Stimulated activated naive CD8-positive, alpha-beta T cell treated with anti-CD3 and anti-CD28 coated beads, Interleukin-15, Interleukin-2, amounts not matched to agents 100 U/mL and 50 U/mL, for 24 hours (primary cell): ENCODE results near the gene TRIM51.
"Not testable (repeated sequence)": the region's sequence is repeated elsewhere in the genome, so short reads cannot be mapped to it uniquely, and the experiment has no call there.

Experiments used
- ATAC-seq: fragments of 150-1000 bp; cut with Tn5 transposase; one replicate; pipeline ENCODE4 v1.10.0; 2021
- DNase-seq: peaks from one replicate; pipeline ENCODE4 v3.0.0; 2021

Gene TRIM51, protein sequence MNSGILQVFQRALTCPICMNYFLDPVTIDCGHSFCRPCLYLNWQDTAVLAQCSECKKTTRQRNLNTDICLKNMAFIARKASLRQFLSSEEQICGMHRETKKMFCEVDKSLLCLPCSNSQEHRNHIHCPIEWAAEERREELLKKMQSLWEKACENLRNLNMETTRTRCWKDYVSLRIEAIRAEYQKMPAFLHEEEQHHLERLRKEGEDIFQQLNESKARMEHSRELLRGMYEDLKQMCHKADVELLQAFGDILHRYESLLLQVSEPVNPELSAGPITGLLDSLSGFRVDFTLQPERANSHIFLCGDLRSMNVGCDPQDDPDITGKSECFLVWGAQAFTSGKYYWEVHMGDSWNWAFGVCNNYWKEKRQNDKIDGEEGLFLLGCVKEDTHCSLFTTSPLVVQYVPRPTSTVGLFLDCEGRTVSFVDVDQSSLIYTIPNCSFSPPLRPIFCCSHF

DNA sequence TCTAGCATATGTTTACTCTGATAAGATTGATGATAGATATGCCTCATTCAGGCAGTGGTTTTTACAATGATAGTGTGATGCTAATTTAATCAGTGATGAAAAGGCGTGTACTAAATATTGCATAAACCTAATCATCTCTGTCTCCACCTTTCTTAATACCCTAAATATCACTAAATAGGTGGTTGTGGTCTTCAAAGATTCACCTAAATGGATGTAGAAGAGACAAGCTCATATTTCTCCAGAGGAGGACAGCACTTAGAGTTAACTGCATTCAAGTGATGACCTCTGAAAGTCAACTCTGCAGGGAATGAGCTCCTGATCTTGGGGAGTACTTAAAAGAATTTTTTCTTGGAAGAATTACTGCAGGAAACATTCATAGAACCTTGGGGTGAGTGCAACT, at the start of gene TRIM51:
Gene TRIM51 (plus strand): TSS at position 301 of the 400 bp plus-strand sequence. CDS start 2,132 bp downstream, outside the sequence.
- ATAC-seq, DNase-seq: not testable (repeated sequence)

DNA sequence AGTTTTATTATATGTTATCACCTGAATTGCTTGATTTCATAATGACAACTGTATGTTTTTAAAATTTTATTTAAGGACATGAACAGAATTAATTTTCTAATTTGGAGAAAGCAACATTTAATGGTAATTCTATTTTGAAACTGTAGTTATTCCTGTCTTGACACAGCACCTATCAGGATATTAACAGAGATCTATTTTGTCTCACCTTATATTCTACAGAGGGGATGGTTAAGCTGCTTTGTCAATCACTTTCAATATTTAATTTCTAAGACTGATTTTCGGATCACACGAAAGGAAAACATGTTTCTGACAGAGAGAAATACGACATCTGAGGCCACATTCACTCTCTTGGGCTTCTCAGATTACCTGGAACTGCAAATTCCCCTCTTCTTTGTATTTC, 44.6 kb upstream of the TRIM51 start, which contains the start of gene OR5D16:
Gene OR5D16 (plus strand): TSS at position 301 of the 400 bp plus-strand sequence. CDS start 0 bp downstream, at position 301.
- no peak for ATAC-seq
- DNase-seq, result no peak

DNA sequence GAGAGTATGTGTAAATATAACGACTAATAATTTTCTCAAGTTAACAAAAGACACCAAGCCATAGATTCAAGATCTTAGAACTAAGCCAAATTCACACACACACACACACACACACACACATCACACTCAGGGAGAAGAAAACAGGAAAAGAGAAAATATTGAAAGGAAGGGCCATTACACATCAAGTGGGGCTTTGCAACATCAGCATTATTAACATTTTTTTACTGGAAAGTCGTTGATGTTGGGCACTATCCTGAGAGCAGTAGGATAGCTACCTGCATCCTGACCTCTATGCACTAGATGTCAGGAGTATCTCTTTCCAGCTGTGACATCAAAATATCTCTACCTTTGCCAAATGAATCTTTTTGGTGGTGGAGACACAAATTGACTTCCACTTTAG, 35.6 kb upstream of the TRIM51 start:
- DNase-seq, result no peak
- ATAC-seq, result no peak

DNA sequence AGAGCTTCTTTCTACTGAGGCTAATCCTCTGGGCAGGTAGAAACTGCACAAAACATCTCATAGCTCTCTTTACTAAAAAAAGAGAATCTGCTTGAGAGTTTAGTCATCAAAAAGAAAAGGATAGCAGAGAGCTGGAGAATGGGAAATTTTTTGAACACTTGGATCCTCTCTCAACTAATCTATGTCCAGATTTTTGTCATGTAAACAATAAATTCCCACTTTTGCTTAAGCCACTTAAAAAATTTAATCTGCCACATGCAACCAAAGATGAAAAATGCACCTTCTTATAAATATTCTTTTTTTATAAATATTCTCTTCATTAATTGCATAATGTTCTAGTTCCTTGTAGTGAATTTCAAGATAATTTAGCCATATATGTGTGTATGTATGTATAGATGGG, 34.1 kb upstream of the TRIM51 start:
- DNase-seq (no peak), ATAC-seq (no peak)

DNA sequence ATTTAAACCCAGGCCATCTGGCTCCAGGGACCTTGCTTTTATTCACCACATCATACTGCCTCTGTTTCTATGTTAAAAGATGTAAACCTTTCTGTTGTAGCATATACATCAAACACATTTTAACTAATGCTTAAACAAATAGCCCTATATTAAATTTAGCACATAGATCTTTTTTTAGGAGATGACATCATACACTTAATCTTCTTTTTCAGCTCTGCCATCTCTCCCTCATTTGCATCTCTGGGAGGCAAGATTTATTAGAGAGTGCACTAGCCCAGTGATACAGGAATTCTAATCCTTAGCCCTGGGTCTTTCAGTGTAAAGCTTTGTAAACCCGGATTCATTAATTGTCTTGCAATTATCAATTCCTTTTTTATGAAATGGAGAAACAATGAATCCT, 31.0 kb upstream of the TRIM51 start:
- DNase-seq (no peak), ATAC-seq (no peak)

DNA sequence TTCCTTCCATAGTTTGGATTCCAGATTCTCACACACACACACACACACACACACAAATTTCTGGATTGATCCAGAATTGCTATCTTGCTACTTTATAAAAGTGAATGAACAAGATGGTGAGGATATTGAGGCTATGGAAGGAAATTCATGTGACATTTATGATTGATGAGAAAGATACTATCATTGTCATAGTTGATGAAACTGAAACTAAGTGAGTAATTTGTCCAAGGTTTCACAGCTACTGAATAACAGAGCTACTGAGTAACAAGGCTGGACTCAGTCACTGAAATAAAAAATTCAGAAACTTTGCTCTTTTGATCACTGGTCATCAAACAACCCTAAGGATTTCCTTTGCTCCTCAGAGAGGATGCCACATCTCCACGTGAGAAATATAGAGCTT, 28.4 kb upstream of the TRIM51 start:
- no peak for ATAC-seq
- no peak for DNase-seq

DNA sequence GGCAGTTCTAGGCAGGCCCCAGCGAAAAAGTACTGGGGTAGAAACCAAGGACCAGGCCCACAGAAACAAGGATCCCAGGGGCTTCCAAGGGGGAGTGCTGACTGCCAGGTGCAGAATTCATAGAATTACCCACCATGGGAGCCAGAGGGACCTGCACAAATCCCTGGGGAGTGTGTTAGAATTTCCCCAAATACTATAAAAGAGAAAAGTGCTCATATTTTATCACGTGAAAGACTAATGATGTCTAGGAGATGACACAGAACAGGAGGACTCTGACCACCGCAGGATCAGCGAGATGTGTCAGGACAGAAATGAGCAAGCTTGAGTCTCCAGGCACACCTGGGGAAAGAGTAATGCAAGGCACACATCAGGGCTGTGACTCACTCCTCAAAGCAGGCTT, 15.7 kb upstream of the TRIM51 start:
- DNase-seq, ATAC-seq: not testable (repeated sequence)

DNA sequence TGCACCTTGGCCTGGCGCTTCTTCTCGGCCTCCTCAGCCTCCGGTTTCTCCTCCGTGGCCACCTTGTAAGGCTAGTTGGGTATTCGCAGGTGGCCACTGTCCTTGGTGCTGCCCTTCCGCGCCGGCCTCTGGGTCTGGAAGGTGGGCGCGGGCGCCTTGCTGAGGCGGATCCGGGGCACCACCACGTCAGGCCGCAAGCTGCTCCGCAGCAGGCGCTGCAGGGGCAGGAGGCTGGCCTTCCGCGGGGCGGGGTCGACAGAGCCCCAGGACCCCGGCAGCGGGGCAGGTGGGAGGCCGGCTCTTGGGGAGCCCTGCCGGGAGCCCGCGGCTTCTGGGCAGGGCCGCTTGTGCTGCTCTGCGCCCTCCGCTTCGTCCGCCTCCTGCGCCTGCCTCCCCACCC, 10.4 kb upstream of the TRIM51 start:
- DNase-seq, result not testable (repeated sequence)

DNA sequence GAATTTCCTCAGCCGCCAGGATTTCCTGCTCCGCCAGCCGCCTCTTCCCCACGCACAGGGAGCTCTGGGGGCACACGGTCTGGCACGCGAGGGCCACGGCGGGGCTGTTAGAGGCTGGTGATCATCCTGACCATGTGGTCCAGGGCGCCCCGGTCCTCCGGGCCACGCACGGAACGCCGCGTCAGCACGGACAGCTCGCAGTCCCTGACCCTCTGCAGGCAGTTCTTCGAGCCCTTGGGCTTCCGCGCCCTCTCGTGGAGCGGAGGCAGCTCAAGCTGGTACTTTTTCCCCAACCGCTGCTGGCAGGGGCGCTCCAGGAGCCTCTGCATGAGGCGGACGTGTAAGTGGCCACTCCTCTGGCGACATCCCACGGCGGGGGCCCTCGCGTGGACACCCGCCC, 10.0 kb upstream of the TRIM51 start:
- ATAC-seq, DNase-seq: not testable (repeated sequence)

More for the DNA sequence above, 10.4 kb upstream of the TRIM51 start:
- ATAC-seq, result not testable (repeated sequence)

DNA sequence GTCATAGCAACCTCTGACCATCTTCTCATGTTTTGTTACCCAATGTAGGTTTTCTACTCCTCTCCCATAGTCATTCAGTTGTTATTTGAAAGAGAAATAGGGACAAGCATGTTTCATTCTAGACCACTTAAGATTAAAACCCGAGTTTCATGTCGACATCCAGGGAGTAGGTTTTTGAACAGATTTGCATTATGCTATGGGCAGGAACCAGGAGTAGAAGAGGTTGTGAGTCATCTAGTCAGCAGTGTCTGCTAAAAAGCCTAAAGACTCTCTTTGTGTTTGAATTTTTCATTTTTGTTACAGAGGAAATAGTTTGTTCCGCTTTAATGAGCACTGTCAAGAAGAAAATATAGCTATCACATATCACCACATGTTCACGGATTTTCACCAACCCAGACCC, 1.9 kb downstream of the TRIM51 start:
- DNase-seq, ATAC-seq: not testable (repeated sequence)

DNA sequence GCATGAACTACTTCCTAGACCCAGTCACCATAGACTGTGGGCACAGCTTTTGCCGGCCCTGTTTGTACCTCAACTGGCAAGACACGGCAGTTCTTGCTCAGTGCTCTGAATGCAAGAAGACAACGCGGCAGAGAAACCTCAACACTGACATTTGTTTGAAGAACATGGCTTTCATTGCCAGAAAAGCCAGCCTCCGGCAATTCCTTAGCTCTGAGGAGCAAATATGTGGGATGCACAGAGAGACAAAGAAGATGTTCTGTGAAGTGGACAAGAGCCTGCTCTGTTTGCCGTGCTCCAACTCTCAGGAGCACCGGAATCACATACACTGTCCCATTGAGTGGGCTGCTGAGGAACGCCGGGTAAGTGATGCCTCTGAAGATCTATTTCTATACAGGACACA, 2.4 kb downstream of the TRIM51 start:
- not testable (repeated sequence) for ATAC-seq

DNA sequence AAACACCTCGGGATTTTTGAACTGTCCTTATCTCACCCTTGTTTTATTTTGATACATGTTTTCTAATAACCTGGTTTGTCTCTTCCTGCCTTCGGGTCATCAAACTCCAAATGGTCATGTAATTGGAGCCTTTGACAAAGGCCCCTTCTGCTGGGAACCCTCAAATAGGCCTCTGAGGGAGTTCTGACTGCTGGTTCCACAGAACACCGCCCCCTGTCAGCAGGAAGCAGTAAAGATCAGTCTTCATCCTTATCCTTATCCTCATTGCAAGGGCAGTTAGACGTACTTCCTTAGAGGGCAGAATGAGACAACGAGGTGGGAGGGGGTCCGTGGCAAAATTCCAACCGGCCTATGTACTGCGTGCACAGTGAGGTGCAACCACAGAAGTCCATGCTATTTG, 12.1 kb downstream of the TRIM51 start:
- DNase-seq (no peak), ATAC-seq (no peak)

More for the DNA sequence above, 2.4 kb downstream of the TRIM51 start:
- not testable (repeated sequence) for DNase-seq

DNA sequence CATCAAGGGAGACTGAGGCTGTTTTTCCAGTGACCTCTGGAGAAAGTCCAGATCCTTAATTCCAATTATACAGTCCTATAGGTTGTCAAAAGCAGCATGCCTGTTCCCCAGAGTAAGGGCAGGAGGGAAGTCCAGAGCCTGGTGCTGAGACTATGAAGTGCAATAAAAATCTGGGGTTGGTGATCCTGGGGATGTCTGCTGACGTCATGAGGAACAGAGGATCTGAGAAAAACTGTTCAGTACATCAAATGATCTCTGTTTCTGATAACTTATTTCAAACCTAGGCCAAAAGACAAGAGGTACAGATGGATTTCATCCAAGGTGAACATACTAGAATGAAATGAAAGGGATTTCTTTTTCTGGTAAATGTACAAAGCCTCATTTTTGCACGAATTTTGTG, 19.2 kb downstream of the TRIM51 start:
- ATAC-seq (no peak), DNase-seq (no peak)

DNA sequence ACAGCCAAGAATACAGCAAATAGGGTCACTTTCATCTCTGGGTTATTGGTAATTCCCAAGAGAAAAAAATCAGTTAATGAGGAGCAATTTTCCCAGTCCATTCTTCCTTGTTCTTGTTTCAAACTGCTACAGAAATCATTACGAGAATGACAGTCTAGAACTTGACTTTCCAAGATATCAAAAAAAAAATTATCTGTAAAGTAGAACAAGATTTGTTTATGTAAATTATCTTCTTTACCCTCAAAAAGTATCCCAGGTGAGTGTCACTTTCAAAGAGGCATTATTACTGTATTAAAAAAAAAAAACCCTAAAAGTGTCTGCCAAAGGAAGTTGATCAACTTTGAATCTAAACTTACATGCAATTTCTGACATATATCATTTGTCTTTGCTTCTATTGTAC, 31.4 kb downstream of the TRIM51 start, which contains the start of gene OR5W2:
Gene OR5W2 (minus strand): TSS at position 101 of the 400 bp plus-strand sequence. CDS start 0 bp downstream, at position 101.
- DNase-seq, result no peak
- no peak for ATAC-seq

DNA sequence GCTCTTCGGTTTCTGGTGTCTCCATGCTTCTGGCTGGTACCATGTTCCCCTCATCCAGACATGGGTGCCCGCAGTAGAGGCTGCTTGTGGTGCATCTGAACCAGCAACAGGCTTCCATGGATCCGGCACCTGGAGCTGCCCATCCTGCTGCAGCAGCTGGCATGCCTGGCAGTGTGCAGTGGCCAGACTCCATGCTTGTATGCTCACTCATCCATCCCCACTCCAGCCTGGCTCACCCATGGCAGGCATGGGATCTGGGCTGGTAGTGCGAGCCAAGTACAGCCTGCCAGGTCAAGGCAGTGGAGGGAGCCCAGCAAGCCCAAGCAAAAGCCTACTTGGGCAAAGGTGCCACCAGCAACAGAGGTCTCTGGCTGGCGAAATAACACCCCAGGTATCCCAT, 37.4 kb downstream of the TRIM51 start:
- no peak for DNase-seq
- no peak for ATAC-seq

DNA sequence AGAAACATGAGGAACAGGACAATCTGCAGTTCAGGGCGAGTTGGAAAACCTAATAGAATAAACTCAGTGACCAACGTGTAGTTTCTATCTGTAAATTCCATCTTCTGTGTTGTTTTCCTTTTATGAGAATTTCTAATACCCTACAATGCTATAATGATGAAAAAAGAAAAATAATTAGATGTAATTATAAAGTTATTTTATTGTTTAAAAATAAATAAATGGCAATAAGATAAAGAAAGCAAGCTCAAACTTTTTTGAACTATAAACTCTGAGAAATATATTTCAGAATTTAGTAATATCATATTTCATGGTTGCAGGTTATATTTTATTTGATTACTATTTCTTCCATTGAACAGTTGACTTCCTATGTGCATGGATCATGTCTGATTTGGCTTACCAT, 53.2 kb downstream of the TRIM51 start, which contains the start of gene OR5I1:
Gene OR5I1 (minus strand): TSS at position 101 of the 400 bp plus-strand sequence. CDS start 0 bp downstream, at position 101.
- ATAC-seq, result no peak
- DNase-seq, result no peak
